Daoy (cell line): ENCODE measurements around the gene C1QL2. TPM values are rescaled to one million over a fixed set of nuclear protein-coding genes. Genes with fewer than 3 reads are reported as not detected.

Experiments used
- DNase-seq: peaks from one replicate; pipeline ENCODE4 v3.0.0-alpha.2; 2015; ENCODE audit warnings: low read depth
- total RNA-seq: library from RNA; depleted of rRNA; stranded (reverse); fragments of >200 nt; shearing (Covaris generic); gene quantifications from 2 replicates; pipeline ENCODE4 v1.2.3, GENCODE V29; 2014; rRNA removed

C1QL2 gene
- total RNA-seq, 1 experiment from 2014 or later = not detected

GRCh38 chr2:119106301-119106897, 52.2 kb downstream of the C1QL2 start:
- DNase-seq = peak; percentile 36

Other genes starting within 250 kb of the C1QL2 start
- gene MARCO, start 216.6 kb downstream of the C1QL2 start, total RNA-seq = not detected in 2 replicates
- 13.1 and 14.6 TPM in 2 replicates for gene STEAP3, start 65.1 kb upstream of the C1QL2 start, total RNA-seq
- gene C2orf76, start 208.1 kb upstream of the C1QL2 start, total RNA-seq = 15.9 and 19.6 TPM in 2 replicates
- gene DBI, start 208.2 kb upstream of the C1QL2 start, total RNA-seq = 93.6 and 133 TPM in 2 replicates